ENCODE measurements around the gene NEK6. TPM values are rescaled to one million over a fixed set of nuclear protein-coding genes. Genes with fewer than 3 reads are reported as not detected.

NEK6 gene
- total RNA-seq, 1 experiment from 2014 or later, result 66.6 TPM

GRCh38 chr9:124369231-124369797 lies 111.6 kb downstream of the NEK6 start:
- CTCF ChIA-PET, result no interaction called here
- H3K4me1 Mint-ChIP-seq (ENCODE audit: low read depth, unreplicated experiment), result peaks cover 27% of the 10 kb centered on the region
- H3K36me3 ChIP-seq (ENCODE audit: control insufficient read depth, insufficient read depth, low read length), result peaks cover 1% of the 10 kb centered on the region; the same call in 1 of the 2 replicates
- TF ChIP-seq CTCF (IDR thresholded peaks at IDR 0.05; ENCODE audit: insufficient read depth in 1 of 2, low read depth in 1 of 2, low read length in 1 of 2, severe bottlenecking in 1 of 2, unreplicated experiment in 1 of 2), result no peak
- POLR2A ChIA-PET, result no interaction called here
- no peak for DNase-seq
- H3K4me1 ChIP-seq, result no peaks in the 10 kb centered on the region
- peaks cover 26% of the 10 kb centered on the region for H3K36me3 Mint-ChIP-seq (ENCODE audit: insufficient read depth, unreplicated experiment)
- H3K9me3 ChIP-seq, result no peaks in the 10 kb centered on the region
- no peaks in the 10 kb centered on the region for H3K27me3 ChIP-seq (replicated peaks; ENCODE audit: control insufficient read depth, insufficient read depth, low read length)
- no peak overlapping the region for H3K4me3 ChIP-seq (ENCODE audit: low read depth, low read length)
- BruUV-seq (replicated peaks), result no TSS peak
- no peak overlapping the region for H3K4me3 Mint-ChIP-seq (ENCODE audit: unreplicated experiment)
- H3K9me3 Mint-ChIP-seq (ENCODE audit: unreplicated experiment), result no peaks in the 10 kb centered on the region
- no peaks in the 10 kb centered on the region for H3K27me3 Mint-ChIP-seq (ENCODE audit: insufficient read depth, unreplicated experiment)
- intact Hi-C loops (cut with micrococcal nuclease; ENCODE audit: unreplicated experiment), result no loop called here
- H3K27ac Mint-ChIP-seq (ENCODE audit: unreplicated experiment), result no peak overlapping the region

- Mint-ChIP-seq H3K27ac (ENCODE audit: unreplicated experiment) (no peak overlapping the region), H3K27me3 (ENCODE audit: insufficient read depth, unreplicated experiment) (no peaks in the 10 kb centered on the region), H3K4me3 (ENCODE audit: unreplicated experiment) (no peak overlapping the region), H3K36me3 (ENCODE audit: insufficient read depth, unreplicated experiment) (peaks cover 41% of the 10 kb centered on the region), H3K9me3 (ENCODE audit: unreplicated experiment) (no peaks in the 10 kb centered on the region), H3K4me1 (ENCODE audit: low read depth, unreplicated experiment) (peaks cover 27% of the 10 kb centered on the region)
- Histone ChIP-seq H3K27me3 (replicated peaks; ENCODE audit: control insufficient read depth, insufficient read depth, low read length) (no peaks in the 10 kb centered on the region), H3K4me1 (no peaks in the 10 kb centered on the region), H3K36me3 (ENCODE audit: control insufficient read depth, insufficient read depth, low read length) (peaks cover 1% of the 10 kb centered on the region), H3K9me3 (no peaks in the 10 kb centered on the region), H3K4me3 (ENCODE audit: low read depth, low read length) (no peak overlapping the region)
- intact Hi-C loops (cut with micrococcal nuclease; ENCODE audit: unreplicated experiment), result no loop called here
- POLR2A ChIA-PET, result no interaction called here
- CTCF ChIA-PET, result no interaction called here
- BruUV-seq (replicated peaks), result no TSS peak
- TF ChIP-seq CTCF (IDR thresholded peaks at IDR 0.05; ENCODE audit: insufficient read depth in 1 of 2, low read depth in 1 of 2, low read length in 1 of 2, severe bottlenecking in 1 of 2, unreplicated experiment in 1 of 2), result no peak
- DNase-seq, result no peak
Observed at GRCh38 chr9:124370896-124371582, 113.3 kb downstream of the NEK6 start.

GRCh38 chr9:124372038-124372437 lies 114.3 kb downstream of the NEK6 start:
- no peak for TF ChIP-seq CTCF (IDR thresholded peaks at IDR 0.05; ENCODE audit: insufficient read depth in 1 of 2, low read depth in 1 of 2, low read length in 1 of 2, severe bottlenecking in 1 of 2, unreplicated experiment in 1 of 2)
- no peaks in the 10 kb centered on the region for H3K4me1 ChIP-seq
- H3K27me3 ChIP-seq (replicated peaks; ENCODE audit: control insufficient read depth, insufficient read depth, low read length), result no peaks in the 10 kb centered on the region
- Mint-ChIP-seq H3K36me3 (ENCODE audit: insufficient read depth, unreplicated experiment) (peaks cover 48% of the 10 kb centered on the region), H3K27ac (ENCODE audit: unreplicated experiment) (no peak overlapping the region), H3K9me3 (ENCODE audit: unreplicated experiment) (no peaks in the 10 kb centered on the region), H3K27me3 (ENCODE audit: insufficient read depth, unreplicated experiment) (no peaks in the 10 kb centered on the region), H3K4me3 (ENCODE audit: unreplicated experiment) (no peak overlapping the region), H3K4me1 (ENCODE audit: low read depth, unreplicated experiment) (peaks cover 21% of the 10 kb centered on the region)
- ChIA-PET POLR2A (no interaction called here), CTCF (no interaction called here)
- intact Hi-C loops (cut with micrococcal nuclease; ENCODE audit: unreplicated experiment), result no loop called here
- peaks cover 1% of the 10 kb centered on the region for H3K36me3 ChIP-seq (ENCODE audit: control insufficient read depth, insufficient read depth, low read length)
- H3K4me3 ChIP-seq (ENCODE audit: low read depth, low read length), result no peak overlapping the region
- no peaks in the 10 kb centered on the region for H3K9me3 ChIP-seq
- BruUV-seq (replicated peaks), result no TSS peak
- no peak for DNase-seq

Data from Caco-2 (cell line).